ENCODE measurements around the gene C1orf52. TPM values are rescaled to one million over a fixed set of nuclear protein-coding genes. Genes with fewer than 3 reads are reported as not detected.
A peak's percentile ranks its signal among the peaks of the same experiment; 100 is the strongest.

The C1orf52 gene
- total RNA-seq, 6 donors from 2014 or later = 12.9 to 89.1 (median 17.9) TPM

DNA sequence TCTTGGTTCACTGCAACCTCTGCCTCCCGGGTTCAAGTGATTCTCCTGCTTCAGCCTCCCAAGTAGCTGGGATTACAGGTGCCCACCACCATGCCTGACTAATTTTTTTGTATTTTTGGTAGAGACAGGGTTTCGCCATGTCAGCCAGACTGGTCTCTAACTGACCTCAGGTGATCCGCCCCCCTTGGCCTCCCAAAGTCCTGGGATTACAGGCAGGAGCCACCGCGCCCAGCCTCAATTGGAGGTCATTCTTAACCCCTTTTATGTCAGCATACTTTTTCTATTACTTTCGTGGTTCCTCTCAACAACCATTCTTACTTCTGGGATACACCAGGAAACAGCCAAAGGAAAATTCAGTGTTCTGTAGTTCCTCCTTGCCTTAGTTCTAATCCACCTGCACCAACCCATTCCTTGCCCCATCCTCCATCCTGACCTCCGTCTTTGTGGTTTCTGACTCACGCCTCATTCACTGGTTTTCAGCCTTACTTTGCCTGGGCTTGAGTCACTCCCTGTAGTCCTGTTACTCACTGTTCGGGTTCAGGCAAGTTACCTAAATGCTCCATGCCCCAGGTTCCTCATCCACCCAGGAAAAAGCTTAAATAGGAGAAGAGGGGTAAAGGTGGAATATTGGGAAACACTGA is 29.9 kb upstream of the C1orf52 start:
- Histone ChIP-seq H3K4me1 (no peaks in the 10 kb centered on the region), H3K27ac (no peak overlapping the region), H3K4me3 (no peak overlapping the region), H3K9me3 (no peaks in the 10 kb centered on the region), H3K27me3 (no peaks in the 10 kb centered on the region), H3K36me3 (no peaks in the 10 kb centered on the region)
- DNase-seq = no peak
- ATAC-seq (ENCODE audit: low FRiP score in 2 of 2) = no peak
- TF ChIP-seq POLR2AphosphoS5 (IDR thresholded peaks at IDR 0.05) (no peak), POLR2A (IDR thresholded peaks at IDR 0.05) (no peak), EP300 (IDR thresholded peaks at IDR 0.05) (no peak)
- TF ChIP-seq, protein P1, sequence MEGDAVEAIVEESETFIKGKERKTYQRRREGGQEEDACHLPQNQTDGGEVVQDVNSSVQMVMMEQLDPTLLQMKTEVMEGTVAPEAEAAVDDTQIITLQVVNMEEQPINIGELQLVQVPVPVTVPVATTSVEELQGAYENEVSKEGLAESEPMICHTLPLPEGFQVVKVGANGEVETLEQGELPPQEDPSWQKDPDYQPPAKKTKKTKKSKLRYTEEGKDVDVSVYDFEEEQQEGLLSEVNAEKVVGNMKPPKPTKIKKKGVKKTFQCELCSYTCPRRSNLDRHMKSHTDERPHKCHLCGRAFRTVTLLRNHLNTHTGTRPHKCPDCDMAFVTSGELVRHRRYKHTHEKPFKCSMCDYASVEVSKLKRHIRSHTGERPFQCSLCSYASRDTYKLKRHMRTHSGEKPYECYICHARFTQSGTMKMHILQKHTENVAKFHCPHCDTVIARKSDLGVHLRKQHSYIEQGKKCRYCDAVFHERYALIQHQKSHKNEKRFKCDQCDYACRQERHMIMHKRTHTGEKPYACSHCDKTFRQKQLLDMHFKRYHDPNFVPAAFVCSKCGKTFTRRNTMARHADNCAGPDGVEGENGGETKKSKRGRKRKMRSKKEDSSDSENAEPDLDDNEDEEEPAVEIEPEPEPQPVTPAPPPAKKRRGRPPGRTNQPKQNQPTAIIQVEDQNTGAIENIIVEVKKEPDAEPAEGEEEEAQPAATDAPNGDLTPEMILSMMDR (IDR thresholded peaks at IDR 0.05) = no peak
- WGBS, 2 donors = 88 to 93% methylated on average over 9 of the region's 9 CpGs

DNA sequence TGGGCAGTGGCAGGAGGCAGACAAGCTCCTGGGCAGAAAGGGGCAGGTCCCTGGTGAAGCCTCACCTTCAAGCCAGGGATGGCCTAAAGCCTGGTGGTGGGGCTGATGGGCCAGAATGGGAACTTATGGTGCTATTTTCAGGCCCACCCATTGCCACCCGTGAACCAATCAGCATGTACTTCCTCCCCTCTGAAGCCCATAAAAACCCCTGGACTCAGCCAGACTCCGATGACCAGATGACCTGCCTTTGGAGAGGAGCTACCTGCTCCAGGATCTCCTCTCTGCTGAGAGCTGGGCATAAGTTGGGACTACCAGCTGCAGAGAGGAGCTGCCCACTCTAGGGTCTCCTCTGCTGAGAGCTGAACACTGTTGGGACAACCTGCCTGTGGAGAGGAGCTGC is 24.7 kb upstream of the C1orf52 start:
- WGBS, 2 donors = 93% methylated on average over 2 of the region's 2 CpGs; no CpG with 5 or more reads in 1 of the 2 donors
- TF ChIP-seq, protein P1 (IDR thresholded peaks at IDR 0.05) = no peak
- TF ChIP-seq POLR2A (IDR thresholded peaks at IDR 0.05) (no peak), POLR2AphosphoS5 (IDR thresholded peaks at IDR 0.05) (no peak), EP300 (IDR thresholded peaks at IDR 0.05) (no peak)
- H3K27me3 ChIP-seq = no peaks in the 10 kb centered on the region
- ATAC-seq (ENCODE audit: low FRiP score in 2 of 2) = no peak
- no peak for DNase-seq
- peaks cover 0 to 4% (median 3%) of the 10 kb centered on the region in 4 donors for H3K4me1 ChIP-seq
- H3K27ac ChIP-seq = no peak overlapping the region
- H3K36me3 ChIP-seq = no peaks in the 10 kb centered on the region
- H3K4me3 ChIP-seq = no peak overlapping the region
- H3K9me3 ChIP-seq = no peaks in the 10 kb centered on the region

DNA sequence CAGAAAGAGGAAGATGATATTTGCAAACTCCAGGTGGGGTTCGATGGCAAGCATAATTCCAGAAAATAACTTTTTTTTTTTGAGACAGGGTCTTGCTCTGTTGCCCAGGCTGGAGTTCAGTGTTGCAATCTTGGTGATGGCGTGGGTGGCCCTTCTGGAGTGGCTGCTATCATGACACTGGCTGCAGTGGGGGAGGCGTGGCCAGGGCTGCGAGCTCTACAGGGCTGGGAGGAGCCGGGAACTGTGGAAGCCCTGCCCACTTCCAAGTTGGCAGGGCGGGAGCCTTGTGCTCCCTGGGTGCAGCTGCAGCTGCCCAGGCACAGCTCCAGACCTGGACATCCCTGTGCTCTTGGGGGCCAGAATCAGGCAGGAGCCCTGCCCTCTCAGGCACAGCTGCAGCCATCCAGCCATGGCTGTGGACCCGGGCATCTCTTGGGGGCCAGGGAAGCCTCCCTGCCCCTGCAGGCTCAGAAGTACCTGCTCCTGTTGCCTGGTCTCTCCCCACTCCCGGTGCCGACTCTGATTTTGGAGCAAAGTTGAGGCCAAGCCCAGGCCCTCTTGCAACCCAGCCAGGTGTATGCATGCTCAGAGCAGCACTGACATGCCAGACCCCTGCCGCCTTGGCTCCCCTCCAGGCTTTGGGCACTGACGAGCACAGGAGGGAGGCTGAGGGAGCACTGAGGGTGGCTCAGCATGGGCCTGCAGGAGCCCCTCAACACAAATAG is 24.2 kb upstream of the C1orf52 start:
- Histone ChIP-seq H3K27ac (no peak overlapping the region), H3K27me3 (no peaks in the 10 kb centered on the region), H3K4me1 (peaks cover 0 to 6% (median 3%) of the 10 kb centered on the region in 4 donors), H3K9me3 (no peaks in the 10 kb centered on the region), H3K4me3 (no peak overlapping the region), H3K36me3 (no peaks in the 10 kb centered on the region)
- TF ChIP-seq POLR2A (IDR thresholded peaks at IDR 0.05) (no peak), POLR2AphosphoS5 (IDR thresholded peaks at IDR 0.05) (no peak), EP300 (IDR thresholded peaks at IDR 0.05) (no peak)
- TF ChIP-seq, protein P1 (IDR thresholded peaks at IDR 0.05) = no peak
- ATAC-seq (ENCODE audit: low FRiP score in 2 of 2) (peak; percentile 26 to 31), DNase-seq (peak in 1 of 2 donors; percentile 50)
- 71 to 85% methylated on average over 8 to 10 of the region's 11 CpGs for WGBS, 2 donors

DNA sequence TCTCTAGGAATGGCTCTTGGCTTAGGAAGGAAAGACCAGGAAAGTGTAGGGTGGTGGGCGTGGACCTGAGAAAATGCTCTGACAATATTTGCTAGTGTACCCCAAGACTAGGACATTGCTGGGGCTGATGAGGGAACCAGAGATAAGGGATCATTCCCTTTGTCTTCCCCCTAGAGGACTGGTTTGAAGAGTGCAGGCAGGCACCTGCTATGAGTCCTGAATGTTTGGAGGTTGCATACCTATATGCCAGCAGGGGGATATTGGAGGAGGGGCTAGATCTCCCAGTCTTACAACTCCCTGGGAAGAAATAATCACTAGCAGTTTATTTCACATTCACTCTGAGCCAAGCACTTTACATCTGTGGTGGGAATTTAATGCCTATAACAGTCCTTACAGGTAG is 23.0 kb upstream of the C1orf52 start:
- 82 to 93% methylated on average over 1 of the region's 1 CpG for WGBS, 2 donors
- peaks cover 0 to 11% (median 3%) of the 10 kb centered on the region in 4 donors for H3K4me1 ChIP-seq
- DNase-seq = no peak
- no peak for ATAC-seq (ENCODE audit: low FRiP score in 2 of 2)
- H3K36me3 ChIP-seq = no peaks in the 10 kb centered on the region
- TF ChIP-seq, protein P1 (IDR thresholded peaks at IDR 0.05) = no peak
- TF ChIP-seq EP300 (IDR thresholded peaks at IDR 0.05) = no peak
- no peak for TF ChIP-seq POLR2AphosphoS5 (IDR thresholded peaks at IDR 0.05)
- no peak for TF ChIP-seq POLR2A (IDR thresholded peaks at IDR 0.05)
- H3K27me3 ChIP-seq = no peaks in the 10 kb centered on the region
- no peak overlapping the region for H3K4me3 ChIP-seq
- H3K9me3 ChIP-seq = no peaks in the 10 kb centered on the region
- H3K27ac ChIP-seq = no peak overlapping the region

Measured in upper lobe of left lung (tissue), 6 donors.